Middle frontal gyrus (tissue), 1 donor: ENCODE data around the gene RAB11B.
"Not testable (repeated sequence)": the region's sequence is repeated elsewhere in the genome, so short reads cannot be mapped to it uniquely, and the experiment has no call there.

ENCODE experiments used
- DNase-seq: peaks from one replicate; pipeline ENCODE4 v3.0.0-alpha.2; 2015; ENCODE audit warnings: low spot score; ENCODE audit errors: extremely low spot score

Gene RAB11B

DNA sequence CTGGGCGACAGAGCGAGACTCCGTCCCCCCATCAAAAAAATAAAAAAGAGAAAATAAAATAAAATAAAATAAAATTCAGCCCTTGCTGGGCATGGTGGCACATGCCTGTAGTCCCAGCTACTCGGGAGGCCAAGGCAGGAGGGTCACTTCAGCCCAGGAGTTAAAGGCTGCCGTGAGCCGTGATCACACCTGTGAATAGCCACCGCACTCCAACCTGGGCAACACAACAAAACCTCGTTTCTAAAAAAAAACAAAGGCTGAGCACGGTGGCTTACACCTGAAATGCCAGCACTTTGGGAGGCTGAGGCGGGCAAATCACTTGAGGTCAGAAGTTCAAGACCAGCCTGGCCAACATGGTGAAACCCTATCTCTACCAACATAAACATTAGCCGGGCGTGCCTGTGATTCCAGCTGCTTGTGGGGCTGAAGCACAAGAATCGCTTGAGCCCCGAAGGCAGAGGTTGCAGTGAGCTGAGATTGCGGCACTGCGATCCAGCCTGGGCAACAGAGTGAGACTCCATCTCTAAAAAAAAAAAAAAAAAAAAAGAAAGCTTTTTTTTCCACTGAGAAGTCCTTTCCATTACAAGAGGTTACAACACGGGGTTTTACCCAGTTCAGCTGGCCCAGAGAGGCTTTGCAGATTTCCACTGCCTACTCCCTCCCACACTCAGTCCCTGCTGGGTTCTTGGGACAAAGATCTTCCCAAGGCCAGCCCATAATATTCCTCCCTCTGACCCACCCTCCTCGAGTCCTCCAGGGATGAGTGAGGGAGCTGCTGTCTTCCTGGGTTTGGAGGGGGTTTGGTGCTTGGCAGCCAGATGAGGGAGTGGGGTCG lies 19.8 kb upstream of the RAB11B start:
- DNase-seq: no peak

DNA sequence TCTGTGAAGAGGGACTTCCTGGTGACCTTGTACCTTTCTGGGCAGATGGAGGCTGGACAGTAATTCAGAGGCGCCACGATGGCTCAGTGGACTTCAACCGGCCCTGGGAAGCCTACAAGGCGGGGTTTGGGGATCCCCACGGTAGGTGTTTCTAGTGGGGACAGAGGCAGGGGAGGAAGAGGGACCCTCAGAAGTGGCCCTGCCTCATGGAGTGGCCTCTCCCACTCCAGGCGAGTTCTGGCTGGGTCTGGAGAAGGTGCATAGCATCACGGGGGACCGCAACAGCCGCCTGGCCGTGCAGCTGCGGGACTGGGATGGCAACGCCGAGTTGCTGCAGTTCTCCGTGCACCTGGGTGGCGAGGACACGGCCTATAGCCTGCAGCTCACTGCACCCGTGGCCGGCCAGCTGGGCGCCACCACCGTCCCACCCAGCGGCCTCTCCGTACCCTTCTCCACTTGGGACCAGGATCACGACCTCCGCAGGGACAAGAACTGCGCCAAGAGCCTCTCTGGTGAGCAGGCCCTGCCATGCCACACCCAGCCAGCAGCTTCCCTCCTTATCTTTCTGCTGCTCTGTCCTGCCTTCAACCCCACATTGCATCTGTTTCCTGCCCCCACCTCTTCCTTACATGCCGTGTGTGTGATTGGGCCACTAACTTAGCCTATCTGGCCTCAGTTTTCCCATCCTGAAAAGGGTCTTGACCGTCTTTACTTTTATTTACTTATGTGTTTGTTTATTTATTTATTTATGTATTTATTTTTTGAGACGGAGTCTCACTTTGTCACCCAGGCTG lies 19.0 kb upstream of the RAB11B start:
- no peak for DNase-seq

DNA sequence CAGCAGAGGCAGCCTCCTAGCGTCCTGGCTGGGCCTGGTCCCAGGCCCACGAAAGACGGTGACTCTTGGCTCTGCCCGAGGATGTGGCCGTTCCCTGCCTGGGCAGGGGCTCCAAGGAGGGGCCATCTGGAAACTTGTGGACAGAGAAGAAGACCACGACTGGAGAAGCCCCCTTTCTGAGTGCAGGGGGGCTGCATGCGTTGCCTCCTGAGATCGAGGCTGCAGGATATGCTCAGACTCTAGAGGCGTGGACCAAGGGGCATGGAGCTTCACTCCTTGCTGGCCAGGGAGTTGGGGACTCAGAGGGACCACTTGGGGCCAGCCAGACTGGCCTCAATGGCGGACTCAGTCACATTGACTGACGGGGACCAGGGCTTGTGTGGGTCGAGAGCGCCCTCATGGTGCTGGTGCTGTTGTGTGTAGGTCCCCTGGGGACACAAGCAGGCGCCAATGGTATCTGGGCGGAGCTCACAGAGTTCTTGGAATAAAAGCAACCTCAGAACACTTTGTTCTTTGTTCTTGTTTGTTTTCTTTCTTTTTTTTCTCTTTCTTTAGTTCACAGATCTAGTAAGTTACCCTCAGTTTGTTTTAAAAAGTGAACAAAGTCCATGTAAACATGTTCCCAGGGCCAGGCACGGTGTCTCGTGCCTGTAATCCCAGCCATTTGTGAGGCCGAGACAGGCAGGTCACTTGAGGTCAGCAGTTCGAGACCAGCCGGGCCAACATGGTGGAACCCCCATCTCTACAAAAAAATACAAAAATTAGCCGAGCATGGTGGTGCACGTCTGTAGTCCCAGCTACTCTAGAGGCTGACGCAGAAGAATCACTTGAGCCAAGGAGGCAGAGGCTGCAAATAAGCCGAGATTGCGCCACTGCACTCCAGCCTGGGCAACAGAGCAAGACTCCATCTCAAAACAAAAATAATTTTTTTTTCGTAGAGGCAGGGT lies 16.0 kb upstream of the RAB11B start:
- no peak for DNase-seq

DNA sequence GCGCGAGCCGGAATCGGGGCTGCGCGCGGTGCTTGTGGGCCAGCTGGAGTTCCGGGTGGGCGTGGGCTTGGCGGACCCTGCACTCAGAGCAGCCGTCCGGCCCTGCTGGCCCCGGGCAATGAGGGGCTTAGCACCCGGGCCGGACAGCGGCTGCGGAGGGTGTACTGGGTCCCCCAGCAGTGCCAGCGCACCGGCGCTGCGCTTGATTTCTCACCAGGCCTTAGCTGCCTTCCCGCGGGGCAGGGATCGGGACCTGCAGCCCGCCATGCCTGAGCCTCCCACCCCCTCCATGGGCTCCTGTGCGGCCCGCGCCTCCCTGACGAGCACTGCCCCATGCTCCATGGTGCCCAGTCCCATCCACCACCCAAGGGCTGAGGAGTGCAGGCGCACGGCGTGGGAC lies 14.4 kb upstream of the RAB11B start:
- not testable (repeated sequence) for DNase-seq

DNA sequence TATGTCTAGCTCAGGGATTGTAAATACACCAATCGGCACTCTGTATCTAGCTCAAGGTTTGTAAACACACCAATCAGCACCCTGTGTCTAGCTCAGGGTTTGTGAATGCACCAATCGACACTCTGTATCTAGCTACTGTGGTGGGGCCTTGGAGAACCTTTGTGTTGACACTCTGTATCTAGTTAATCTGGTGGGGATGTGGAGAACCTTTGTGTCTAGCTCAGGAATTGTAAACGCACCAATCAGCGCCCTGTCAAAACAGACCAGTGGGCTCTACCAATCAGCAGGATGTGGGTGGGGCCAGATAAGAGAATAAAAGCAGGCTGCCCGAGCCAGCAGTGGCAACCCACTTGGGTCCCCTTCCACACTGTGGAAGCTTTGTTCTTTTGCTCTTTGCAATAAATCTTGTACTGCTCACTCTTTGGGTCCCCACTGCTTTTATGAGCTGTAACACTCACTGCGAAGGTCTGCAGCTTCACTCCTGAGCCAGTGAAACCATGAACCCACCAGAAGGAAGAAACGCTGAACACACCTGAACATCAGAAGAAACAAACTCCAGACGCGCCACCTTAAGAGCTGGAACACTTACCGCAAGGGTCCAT lies 13.7 kb upstream of the RAB11B start:
- DNase-seq: not testable (repeated sequence)

DNA sequence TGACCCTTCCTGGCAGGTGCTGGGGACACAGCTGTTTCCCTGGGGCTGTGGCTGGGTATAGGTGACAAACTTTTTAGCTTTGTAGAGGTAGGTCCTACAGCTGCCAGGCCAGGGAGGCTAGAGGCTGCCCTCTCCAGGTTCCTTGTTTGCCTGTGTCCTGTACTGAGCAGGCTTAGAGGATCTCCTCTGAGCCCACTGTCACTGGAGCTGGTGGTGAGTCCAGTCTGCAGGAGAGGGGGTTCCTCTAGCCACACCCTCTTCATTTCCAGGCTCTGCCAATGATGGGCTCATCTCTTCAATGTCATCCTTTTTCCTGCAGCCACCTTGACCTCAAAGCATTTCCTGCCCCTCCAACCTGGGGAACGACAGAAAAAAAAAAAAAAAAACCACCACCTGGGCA lies 12.6 kb upstream of the RAB11B start:
- DNase-seq: no peak

DNA sequence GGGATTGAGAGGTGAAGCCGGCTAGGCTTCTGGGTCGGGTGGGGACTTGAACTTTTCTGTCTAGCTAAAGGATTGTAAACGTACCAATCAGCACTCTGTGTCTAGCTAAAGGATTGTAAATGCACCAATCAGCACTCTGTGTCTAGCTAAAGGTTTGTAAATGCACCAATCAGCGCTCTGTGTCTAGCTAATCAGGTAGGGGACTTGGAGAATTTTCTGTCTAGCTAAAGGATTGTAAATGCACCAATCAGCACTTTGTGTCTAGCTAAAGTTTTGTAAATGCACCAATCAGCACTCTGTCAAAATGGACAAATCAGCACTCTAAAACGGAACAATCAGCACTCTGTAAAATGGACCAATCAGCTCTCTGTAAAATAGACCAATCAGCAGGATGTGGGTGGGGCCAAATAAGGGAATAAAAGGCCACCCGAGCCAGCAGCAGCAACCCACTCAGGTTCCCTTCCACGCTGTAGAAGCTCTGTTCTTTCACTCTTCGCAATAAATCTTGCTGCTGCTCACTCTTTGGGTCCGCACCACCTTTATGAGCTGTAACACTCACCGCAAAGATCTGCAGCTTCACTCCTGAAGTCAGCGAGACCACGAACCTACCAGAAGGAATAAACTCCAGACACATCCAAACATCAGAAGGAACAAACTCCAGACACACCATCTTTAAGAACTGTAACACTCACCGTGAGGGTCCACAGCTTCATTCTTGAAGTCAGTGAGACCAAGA lies 10.8 kb upstream of the RAB11B start:
- DNase-seq: not testable (repeated sequence)

- not testable (repeated sequence) for DNase-seq
Measured at GRCh38 chr19:8384569-8384968, 5.6 kb upstream of the RAB11B start.

GRCh38 chr19:8385103-8385502 lies 5.1 kb upstream of the RAB11B start:
- DNase-seq: not testable (repeated sequence)

- DNase-seq: not testable (repeated sequence)
Measured at GRCh38 chr19:8385566-8385965, 4.6 kb upstream of the RAB11B start.

- DNase-seq: not testable (repeated sequence)
Measured at GRCh38 chr19:8386419-8386818, 3.7 kb upstream of the RAB11B start.

GRCh38 chr19:8386990-8387389 lies 3.2 kb upstream of the RAB11B start:
- DNase-seq: no peak

GRCh38 chr19:8387688-8388611 lies 2.2 kb upstream of the RAB11B start:
- no peak for DNase-seq

- no peak for DNase-seq
Measured at GRCh38 chr19:8388612-8388958, 1.6 kb upstream of the RAB11B start.

DNA sequence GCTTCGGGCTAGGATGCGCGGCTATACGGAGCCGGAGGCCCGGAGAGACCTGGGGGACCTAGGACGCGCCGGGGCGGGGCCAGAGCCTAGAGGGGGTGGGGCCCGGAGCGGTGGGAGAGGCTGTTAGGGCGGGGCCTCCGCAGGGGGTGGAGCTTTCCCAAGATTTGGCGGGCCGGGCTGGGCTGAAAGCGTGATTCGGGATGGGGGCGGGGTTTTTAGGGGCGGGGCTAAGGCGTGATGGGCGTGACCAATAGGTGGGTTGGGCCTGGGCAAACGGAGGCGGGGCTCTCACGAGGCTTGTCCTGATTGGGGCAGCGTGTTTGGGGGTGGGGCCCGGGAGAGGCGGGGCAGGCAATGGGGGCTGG lies 439 bp downstream of the RAB11B start:
- DNase-seq: peak; percentile 76

- DNase-seq: no peak
Measured at GRCh38 chr19:8391198-8392016, 1.2 kb downstream of the RAB11B start.

- DNase-seq: no peak
Measured at GRCh38 chr19:8392017-8392591, 1.9 kb downstream of the RAB11B start.

GRCh38 chr19:8393192-8393870 lies 3.2 kb downstream of the RAB11B start:
- DNase-seq: no peak
